Neural cell (in vitro differentiated cells): ENCODE data around the gene GDPD2. TPM values are rescaled to one million over a fixed set of nuclear protein-coding genes. Genes with fewer than 3 reads are reported as not detected.

Experiments
- H2AFZ ChIP-seq: fragments of 200-600, 300-800 bp; sonication (generic), shearing (Covaris generic); 2 replicates; pipeline ENCODE4 v1.6.0; 2014; ENCODE audit warnings: low read depth, mild to moderate bottlenecking, antibody characterized with exemption, low read length, moderate library complexity
- H3F3A ChIP-seq: fragments of 200-600 bp; shearing (Covaris generic); 2 replicates; pipeline ENCODE4 v1.6.1; 2016; ENCODE audit warnings: mild to moderate bottlenecking, moderate library complexity, mixed read lengths, antibody characterized with exemption, low read length; ENCODE audit not compliant: insufficient read depth, poor library complexity, severe bottlenecking
- H3K27ac ChIP-seq: fragments of 200-600, 300-800 bp; sonication (generic), shearing (Covaris generic); 2 replicates; pipeline ENCODE4 v1.5.1; 2014; ENCODE audit warnings: mild to moderate bottlenecking, low read length, moderate library complexity
- H3K27me3 ChIP-seq: fragments of 300-800, 200-600 bp; sonication (generic), shearing (Covaris generic); 2 replicates; pipeline ENCODE4 v1.6.0; 2014; ENCODE audit warnings: mild to moderate bottlenecking, low read depth, low read length, moderate library complexity; ENCODE audit not compliant: insufficient read depth
- H3K36me3 ChIP-seq: fragments of 300-800, 200-600 bp; sonication (generic), shearing (Covaris generic); 2 replicates; pipeline ENCODE4 v1.5.1; 2014; ENCODE audit warnings: mild to moderate bottlenecking, antibody characterized with exemption, low read length, moderate library complexity; ENCODE audit not compliant: insufficient read depth
- H3K4me2 ChIP-seq: fragments of 300-800, 200-600 bp; sonication (generic), shearing (Covaris generic); 2 replicates; pipeline ENCODE4 v1.6.0; 2014; ENCODE audit warnings: mild to moderate bottlenecking, low read length
- H3K4me3 ChIP-seq: fragments of 300-800, 200-600 bp; sonication (generic), shearing (Covaris generic); 2 replicates; pipeline ENCODE4 v1.5.1; 2014; ENCODE audit warnings: mild to moderate bottlenecking, low read length, moderate library complexity
- H3K79me2 ChIP-seq: fragments of 200-600 bp; shearing (Covaris generic); replicated peaks from 2 replicates; pipeline ENCODE4 v1.6.0; 2014; ENCODE audit warnings: mild to moderate bottlenecking, low read length, moderate library complexity; ENCODE audit not compliant: insufficient read depth
- H3K9ac ChIP-seq: fragments of 300-800, 200-600 bp; sonication (generic), shearing (Covaris generic); 2 replicates; pipeline ENCODE4 v1.6.1; 2016; ENCODE audit warnings: mild to moderate bottlenecking, low read length, mixed read lengths
- H3K9me2 ChIP-seq: fragments of 200-600 bp; shearing (Covaris generic); 2 replicates; pipeline ENCODE4 v1.6.1; 2016; ENCODE audit warnings: mild to moderate bottlenecking, low read length, mixed read lengths; ENCODE audit not compliant: insufficient read depth
- H3K9me3 ChIP-seq: fragments of 200-600, 300-800 bp; sonication (generic), shearing (Covaris generic); 2 replicates; pipeline ENCODE4 v1.6.1; 2016; ENCODE audit warnings: mild to moderate bottlenecking, mixed run types, low read length, moderate library complexity, mixed read lengths
- H4K20me1 ChIP-seq: fragments of 200-600 bp; shearing (Covaris generic); 2 replicates; pipeline ENCODE4 v1.6.1; 2016; ENCODE audit warnings: mild to moderate bottlenecking, mixed run types; ENCODE audit not compliant: insufficient read depth
- CTCF ChIP-seq: fragments of 450-650 bp; IDR thresholded peaks from 2 replicates; pipeline ENCODE4 v1.5.1; 2014; ENCODE audit warnings: antibody characterized with exemption, mild to moderate bottlenecking, moderate library complexity; ENCODE audit not compliant: poor library complexity, severe bottlenecking
- EP300 ChIP-seq: fragments of 450-650 bp; conservative IDR thresholded peaks from 2 replicates; pipeline ENCODE4 v1.6.1; 2014; ENCODE audit warnings: antibody characterized with exemption, mild to moderate bottlenecking, moderate library complexity; ENCODE audit not compliant: poor library complexity, severe bottlenecking
- EZH2 ChIP-seq: fragments of 200-600, 300-800 bp; shearing (Covaris generic), sonication (generic); IDR thresholded peaks from 2 replicates; pipeline ENCODE4 v1.6.1; 2014; ENCODE audit warnings: antibody characterized with exemption, low read length, borderline replicate concordance, mild to moderate bottlenecking; ENCODE audit not compliant: insufficient read depth, poor library complexity, severe bottlenecking
- MXI1 ChIP-seq: fragments of 450-650 bp; conservative IDR thresholded peaks from 2 replicates; pipeline ENCODE4 v1.6.1; 2014; ENCODE audit warnings: antibody characterized with exemption, mild to moderate bottlenecking; ENCODE audit not compliant: poor library complexity, severe bottlenecking
- POLR2AphosphoS5 ChIP-seq: IDR thresholded peaks from 2 replicates; pipeline ENCODE4 v1.6.1; 2012
- RAD21 ChIP-seq: fragments of 450-650 bp; conservative IDR thresholded peaks from 2 replicates; pipeline ENCODE4 v1.6.1; 2014; ENCODE audit warnings: antibody characterized with exemption, mild to moderate bottlenecking, moderate library complexity
- REST ChIP-seq: IDR thresholded peaks from 2 replicates; pipeline ENCODE4 v1.6.1; 2012; ENCODE audit warnings: borderline replicate concordance
- SMC3 ChIP-seq: fragments of 450-650 bp; conservative IDR thresholded peaks from 2 replicates; pipeline ENCODE4 v1.6.1; 2014; ENCODE audit warnings: antibody characterized with exemption, mild to moderate bottlenecking, moderate library complexity; ENCODE audit not compliant: poor library complexity
- TAF1 ChIP-seq: IDR thresholded peaks from 2 replicates; pipeline ENCODE4 v1.6.1; 2012; ENCODE audit warnings: low read depth
- polyA plus RNA-seq: library from polyadenylated mRNA; depleted of rRNA; stranded (reverse); fragments of >200 nt; gene quantifications from 2 replicates; pipeline ENCODE4 v1.2.3, GENCODE V29; 2014

GDPD2 gene
- polyA plus RNA-seq, 1 donor from 2014 or later, result not detected

- Histone ChIP-seq H3K27me3 (no peaks in the 10 kb centered on the region), H3K9me2 (no peaks in the 10 kb centered on the region), H2AFZ (no peak overlapping the region), H3K27ac (no peak overlapping the region), H4K20me1 (no peaks in the 10 kb centered on the region), H3K4me3 (no peak overlapping the region), H3K9ac (no peak overlapping the region), H3K79me2 (peaks cover 11% of the 10 kb centered on the region), H3K36me3 (no peaks in the 10 kb centered on the region), H3K4me2 (no peak overlapping the region), H3K9me3 (no peaks in the 10 kb centered on the region), H3F3A (no peaks in the 10 kb centered on the region)
- no peak for TF ChIP-seq SMC3
- no peak for TF ChIP-seq EP300
- TF ChIP-seq POLR2AphosphoS5, result no peak
- TF ChIP-seq MXI1, result no peak
- no peak for TF ChIP-seq REST
These were observed 55.6 kb downstream of the GDPD2 start for GRCh38 chrX:70478526-70479245.

GRCh38 chrX:70479247-70479921 is 56.3 kb downstream of the GDPD2 start:
- H3K9me3 ChIP-seq, result no peaks in the 10 kb centered on the region
- no peaks in the 10 kb centered on the region for H4K20me1 ChIP-seq
- H3K79me2 ChIP-seq, result peaks cover 11% of the 10 kb centered on the region
- H3K9ac ChIP-seq, result no peak overlapping the region
- no peak overlapping the region for H3K27ac ChIP-seq
- H3K4me2 ChIP-seq, result no peak overlapping the region
- H3F3A ChIP-seq, result no peaks in the 10 kb centered on the region
- no peaks in the 10 kb centered on the region for H3K27me3 ChIP-seq
- no peaks in the 10 kb centered on the region for H3K36me3 ChIP-seq
- H3K9me2 ChIP-seq, result no peaks in the 10 kb centered on the region
- H3K4me3 ChIP-seq, result no peak overlapping the region
- TF ChIP-seq EP300, result no peak
- no peak for TF ChIP-seq POLR2AphosphoS5
- TF ChIP-seq TAF1, result no peak
- TF ChIP-seq CTCF, result no peak
- no peak for TF ChIP-seq RAD21
- TF ChIP-seq SMC3, result no peak
- TF ChIP-seq MXI1, result no peak
- no peak for TF ChIP-seq EZH2
- TF ChIP-seq REST, result no peak
- no peak overlapping the region for H2AFZ ChIP-seq
